COLO668 (cell line): ENCODE data around the gene ANK3.

ENCODE experiments used
- DNase-seq: peaks from one replicate; lab custom pipeline; 2025; ENCODE audit not compliant: unreplicated experiment; lab: John Stamatoyannopoulos, UW

ANK3 gene

GRCh38 chr10:60286559-60286958 is 103.1 kb downstream of the ANK3 start:
- no peak for DNase-seq

DNA sequence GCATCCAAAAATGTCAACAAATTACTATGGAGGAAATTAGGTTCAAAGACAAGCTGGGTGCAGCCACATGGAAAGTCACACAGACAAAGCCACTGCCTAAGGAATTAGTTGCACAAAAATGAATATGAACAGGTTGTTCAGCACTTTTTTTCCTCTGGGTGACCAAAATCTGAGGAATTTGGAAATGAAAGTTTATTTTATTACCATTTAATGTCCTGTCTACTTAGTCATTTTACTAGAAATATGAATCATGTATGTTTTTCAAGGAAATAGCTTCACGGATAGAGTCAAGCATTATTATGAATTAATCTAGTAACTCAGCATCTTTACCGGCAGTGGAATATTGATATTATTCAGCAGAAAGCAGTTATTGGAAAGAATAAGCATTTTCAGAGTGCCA is 106.3 kb downstream of the ANK3 start:
- DNase-seq: no peak

DNA sequence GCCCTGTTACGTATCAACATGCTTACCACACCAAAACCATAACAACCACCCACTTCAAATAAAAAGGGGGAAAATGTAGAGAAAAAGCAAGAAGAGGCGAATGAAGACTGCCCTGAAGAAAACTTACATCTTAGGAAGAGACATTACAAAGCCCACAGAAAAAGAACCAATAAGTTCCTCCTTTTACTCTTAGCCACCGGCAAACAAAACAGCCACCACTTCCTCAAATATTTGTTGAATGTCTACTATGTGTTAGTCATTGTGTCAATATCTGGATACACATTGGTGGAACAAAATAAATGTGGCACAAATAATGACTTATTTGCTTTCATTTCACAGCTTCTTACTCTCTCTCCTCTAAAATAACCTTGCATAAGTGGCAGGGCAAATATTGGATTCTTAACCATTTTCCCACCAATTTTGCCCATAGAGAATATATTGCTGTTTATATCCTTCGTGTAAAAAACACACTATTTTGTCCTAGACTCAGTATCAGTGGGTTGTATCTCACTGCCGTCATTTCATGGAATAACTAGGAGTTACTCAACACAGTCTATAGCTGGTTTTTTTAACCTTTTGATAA is 106.8 kb downstream of the ANK3 start:
- DNase-seq: peak; percentile 2

GRCh38 chr10:60281792-60282353 is 107.8 kb downstream of the ANK3 start:
- DNase-seq: no peak

- DNase-seq: no peak
These were observed 108.3 kb downstream of the ANK3 start for GRCh38 chr10:60281331-60281730.

GRCh38 chr10:60280475-60280874 is 109.2 kb downstream of the ANK3 start:
- DNase-seq: peak; percentile 3

GRCh38 chr10:60277656-60278055 is 112.0 kb downstream of the ANK3 start:
- DNase-seq: no peak

DNA sequence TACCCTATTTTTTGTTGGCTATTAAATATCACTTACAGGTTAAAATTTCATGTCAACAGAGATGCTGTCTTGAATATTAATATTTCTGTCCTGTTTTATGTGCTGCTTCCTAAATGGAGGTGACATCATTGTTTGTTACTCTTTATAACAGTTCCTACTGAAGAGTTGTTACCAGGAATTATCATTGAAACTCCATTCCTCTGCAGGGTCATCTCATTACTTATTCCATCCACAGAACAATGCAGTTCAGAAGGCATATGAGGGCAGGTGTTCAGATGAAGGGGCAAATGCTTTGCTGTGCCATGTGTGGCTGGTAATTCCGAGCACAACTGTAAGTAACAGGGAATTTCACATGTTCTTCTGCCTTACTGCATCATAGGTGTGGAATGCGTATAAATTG is 113.4 kb downstream of the ANK3 start:
- no peak for DNase-seq

- no peak for DNase-seq
These were observed 118.2 kb downstream of the ANK3 start for GRCh38 chr10:60271319-60272040.

GRCh38 chr10:60270426-60270825 is 119.2 kb downstream of the ANK3 start:
- no peak for DNase-seq

DNA sequence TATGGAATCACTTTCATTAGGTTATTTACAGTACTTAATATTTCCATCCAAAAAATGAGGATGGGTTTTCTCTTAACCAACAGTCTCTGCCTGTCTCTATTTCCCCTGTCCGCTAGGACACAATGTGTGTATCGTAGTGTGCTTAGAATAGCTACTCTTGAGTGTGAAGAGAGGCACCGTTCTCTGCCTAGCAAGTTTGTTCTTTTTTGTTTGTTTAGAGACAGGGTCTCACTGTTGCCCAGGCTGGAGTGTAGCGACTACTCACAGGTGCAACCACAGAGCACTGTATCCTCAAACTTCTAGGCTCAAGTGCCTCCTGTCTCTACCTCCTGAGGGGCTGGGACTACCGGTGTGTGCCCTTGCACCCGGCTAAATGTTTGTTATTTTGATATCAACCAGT is 121.9 kb downstream of the ANK3 start:
- DNase-seq: no peak

DNA sequence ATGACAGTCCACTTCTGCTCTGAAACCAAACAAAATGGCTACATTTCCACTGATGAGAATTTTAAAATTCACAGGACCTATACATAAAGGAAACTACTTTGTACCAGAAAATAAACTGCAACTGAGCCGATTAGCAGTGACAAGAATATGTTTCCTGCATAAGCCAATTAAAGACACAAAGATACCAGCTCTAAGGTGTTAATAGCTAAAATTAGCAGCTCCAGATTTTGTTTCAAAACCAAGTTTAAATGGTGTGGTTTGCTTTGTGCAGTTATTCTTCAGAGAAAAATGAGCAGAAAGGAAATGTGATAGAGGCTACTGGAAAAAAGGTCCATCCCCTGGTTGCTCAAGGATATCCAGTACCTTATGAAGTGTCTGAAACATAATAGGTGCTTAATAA is 123.2 kb downstream of the ANK3 start:
- DNase-seq: no peak

- no peak for DNase-seq
These were observed 127.0 kb downstream of the ANK3 start for GRCh38 chr10:60262647-60263126.

DNA sequence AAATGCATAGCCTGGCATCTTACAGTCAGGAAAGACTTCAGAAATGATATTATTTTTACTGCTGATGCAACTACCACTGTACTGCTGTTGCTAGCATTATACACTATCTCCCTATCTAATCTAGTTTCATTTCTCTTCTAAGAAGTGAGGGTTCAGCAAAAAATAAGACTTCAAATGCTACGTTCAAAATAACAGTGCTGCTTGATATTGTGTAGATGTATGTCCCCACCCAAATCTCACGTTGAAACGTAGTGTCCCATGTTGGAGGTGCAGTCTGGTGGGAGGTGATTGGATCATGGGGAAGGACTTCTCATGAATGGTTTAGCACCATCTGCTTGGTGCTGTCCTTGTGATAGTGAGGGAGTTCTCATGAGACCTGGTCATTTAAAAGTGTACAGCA is 129.4 kb downstream of the ANK3 start:
- no peak for DNase-seq

- no peak for DNase-seq
These were observed 131.3 kb downstream of the ANK3 start for GRCh38 chr10:60258429-60258797.

- DNase-seq: peak; percentile 3
These were observed 131.8 kb downstream of the ANK3 start for GRCh38 chr10:60257767-60258428.

GRCh38 chr10:60254776-60255175 is 134.9 kb downstream of the ANK3 start:
- no peak for DNase-seq

DNA sequence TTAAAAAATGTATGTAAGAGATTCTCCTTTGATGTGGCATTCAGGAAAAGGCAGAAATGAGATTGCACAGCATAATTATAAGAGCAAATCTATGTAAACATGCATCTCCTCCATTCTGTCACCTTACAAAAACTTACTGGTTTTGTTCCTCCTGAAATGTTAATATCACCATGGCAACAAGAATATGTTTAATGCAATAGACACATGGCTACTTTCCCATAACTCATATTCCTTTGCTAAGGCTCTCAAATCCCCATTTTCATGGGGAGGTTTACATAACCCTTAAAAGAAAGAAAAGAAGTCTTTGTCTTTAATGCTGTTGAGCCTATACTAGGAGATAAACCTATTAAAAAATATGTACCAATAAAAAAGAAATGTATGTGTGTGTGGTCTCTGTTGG is 136.2 kb downstream of the ANK3 start:
- DNase-seq: no peak

DNA sequence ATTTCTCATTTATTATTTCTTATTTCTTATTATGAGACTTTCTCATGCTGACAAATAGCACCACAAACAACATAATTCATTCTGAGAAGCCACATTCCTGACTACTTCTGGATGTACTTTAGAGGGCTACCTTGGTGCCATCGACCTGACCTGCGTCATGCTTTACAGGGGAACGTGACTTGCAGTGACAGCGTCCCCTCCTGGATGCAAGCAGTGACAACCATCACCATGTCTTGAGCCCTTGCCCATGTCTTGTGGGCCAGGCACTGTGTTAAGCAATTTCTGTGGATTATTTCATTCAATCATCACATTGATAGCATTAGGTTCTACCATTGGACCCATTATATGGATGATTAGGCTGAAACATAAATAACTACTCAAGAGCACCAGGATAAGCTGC is 137.0 kb downstream of the ANK3 start:
- DNase-seq: no peak

DNA sequence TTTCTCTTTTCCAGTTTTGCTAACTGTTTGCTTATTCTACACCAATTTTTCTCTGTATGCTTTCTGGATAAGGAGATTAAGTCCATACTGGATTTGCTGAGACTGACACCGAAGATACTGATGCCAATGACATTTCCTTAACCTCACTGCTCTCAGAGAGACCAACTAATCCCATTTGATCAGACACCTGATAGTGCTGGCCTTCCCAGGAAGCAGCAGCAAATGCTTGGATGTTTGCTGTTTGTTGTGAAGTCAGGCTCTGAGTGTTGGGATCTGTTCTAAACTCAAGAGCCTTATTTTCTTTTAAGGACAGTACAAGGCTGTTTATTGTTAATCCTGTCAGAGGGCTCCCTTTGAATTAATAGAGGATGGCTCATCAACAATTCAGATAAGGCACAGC is 143.3 kb downstream of the ANK3 start:
- no peak for DNase-seq

DNA sequence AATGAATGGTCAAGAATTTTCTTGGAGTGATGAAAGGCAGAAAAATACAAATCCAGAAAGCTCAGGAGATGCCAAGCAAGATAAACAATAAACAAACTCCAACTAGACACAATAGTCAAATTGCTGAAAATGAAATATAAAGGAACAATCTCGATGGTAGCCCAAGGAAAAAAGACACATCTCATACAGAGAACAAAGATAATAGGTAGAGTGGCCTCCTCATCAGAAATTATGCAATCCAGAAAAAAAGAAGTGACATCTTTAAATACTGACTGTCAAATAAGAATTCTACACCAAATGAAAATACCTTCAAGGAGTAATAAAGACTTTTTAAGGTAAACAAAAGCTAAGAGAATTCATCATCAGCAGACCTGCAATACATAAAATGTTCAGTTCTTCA is 150.4 kb downstream of the ANK3 start:
- no peak for DNase-seq

DNA sequence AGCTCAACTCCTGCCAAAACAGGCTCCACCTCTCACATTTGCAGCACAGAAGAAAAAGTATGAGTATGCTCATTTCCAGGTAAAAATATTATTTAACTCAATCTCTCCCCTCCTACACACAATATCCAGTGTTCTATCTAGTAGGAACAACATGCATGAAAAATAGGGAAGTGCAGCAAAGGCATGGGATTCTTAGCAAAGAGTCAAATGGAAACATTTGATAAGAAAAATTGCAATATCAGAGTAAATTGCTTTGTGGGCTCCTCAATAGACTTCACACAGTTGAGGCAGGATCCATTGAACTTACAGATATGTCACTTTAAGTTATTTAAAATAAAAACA is 150.9 kb downstream of the ANK3 start:
- DNase-seq: no peak
